GM21786 (cell line): ENCODE measurements around the gene STK39.

Experiments used
- ATAC-seq: cut with Tn5 transposase; IDR thresholded peaks from one replicate; pipeline ENCODE4 v1.9.1; 2021; ENCODE audit not compliant: unreplicated experiment

The STK39 gene

GRCh38 chr2:167940346-167940725 lies 307.1 kb downstream of the STK39 start:
- no peak for ATAC-seq

- ATAC-seq, result no peak
These were observed 307.7 kb downstream of the STK39 start for GRCh38 chr2:167939514-167940345.

GRCh38 chr2:167937403-167937802 lies 310.0 kb downstream of the STK39 start:
- no peak for ATAC-seq

GRCh38 chr2:167935803-167936110 lies 311.6 kb downstream of the STK39 start:
- ATAC-seq, result no peak

- no peak for ATAC-seq
These were observed 314.1 kb downstream of the STK39 start for GRCh38 chr2:167933097-167933814.

- no peak for ATAC-seq
These were observed 315.2 kb downstream of the STK39 start for GRCh38 chr2:167932123-167932693.

- no peak for ATAC-seq
These were observed 317.9 kb downstream of the STK39 start for GRCh38 chr2:167929484-167929883.

- ATAC-seq, result no peak
These were observed 319.0 kb downstream of the STK39 start for GRCh38 chr2:167928434-167928833.

GRCh38 chr2:167925758-167926157 lies 321.6 kb downstream of the STK39 start:
- ATAC-seq, result no peak

GRCh38 chr2:167924556-167924955 lies 322.8 kb downstream of the STK39 start:
- no peak for ATAC-seq

GRCh38 chr2:167916756-167917155 lies 330.6 kb downstream of the STK39 start:
- no peak for ATAC-seq

- no peak for ATAC-seq
These were observed 332.4 kb downstream of the STK39 start for GRCh38 chr2:167914969-167915368.

- no peak for ATAC-seq
These were observed 338.6 kb downstream of the STK39 start for GRCh38 chr2:167908786-167909185.

GRCh38 chr2:167905668-167906067 lies 341.7 kb downstream of the STK39 start:
- ATAC-seq, result no peak
